Activated naive CD4-positive, alpha-beta T cell treated with anti-CD3 and anti-CD28 coated beads, Interleukin-2, amount 10 ng/mL, durations not matched to agents 7 days and 5 days (primary cell): Measurements from ENCODE around the gene C13orf46.

Experiments
- CTCF ChIA-PET: fragments of 350-600 bp; sonication (Branson Sonifier 250); formaldehyde crosslinking; loops from one replicate; lab custom pipeline; 2021; ENCODE audit warnings: antibody characterized with exemption; lab: Charles Lee
- DNase-seq: peaks from one replicate; pipeline ENCODE4 v3.0.0-alpha.2; 2020
- H3K27ac Mint-ChIP-seq: one replicate; pipeline ENCODE4 v1.8.0; 2021; ENCODE audit warnings: mild to moderate bottlenecking, moderate library complexity, mixed read lengths
- H3K27me3 Mint-ChIP-seq: one replicate; pipeline ENCODE4 v1.8.0; 2021; ENCODE audit warnings: mild to moderate bottlenecking, mixed read lengths
- H3K36me3 Mint-ChIP-seq: one replicate; pipeline ENCODE4 v1.8.0; 2021; ENCODE audit warnings: mixed read lengths
- H3K4me1 Mint-ChIP-seq: one replicate; pipeline ENCODE4 v1.8.0; 2021; ENCODE audit warnings: mixed read lengths
- H3K4me3 Mint-ChIP-seq: one replicate; pipeline ENCODE4 v1.8.0; 2021; ENCODE audit warnings: mild to moderate bottlenecking, moderate library complexity, mixed read lengths
- H3K9me3 Mint-ChIP-seq: one replicate; pipeline ENCODE4 v1.8.0; 2021; ENCODE audit warnings: mixed read lengths

C13orf46 gene

GRCh38 chr13:114002771-114003321, 29.0 kb upstream of the C13orf46 start:
- no peaks in the 10 kb centered on the region for H3K4me1 Mint-ChIP-seq
- H3K36me3 Mint-ChIP-seq: peaks cover 31% of the 10 kb centered on the region
- no peak for DNase-seq
- H3K4me3 Mint-ChIP-seq: no peak overlapping the region
- CTCF ChIA-PET: no interaction called here
- H3K9me3 Mint-ChIP-seq: no peaks in the 10 kb centered on the region
- no peaks in the 10 kb centered on the region for H3K27me3 Mint-ChIP-seq
- H3K27ac Mint-ChIP-seq: no peak overlapping the region

DNA sequence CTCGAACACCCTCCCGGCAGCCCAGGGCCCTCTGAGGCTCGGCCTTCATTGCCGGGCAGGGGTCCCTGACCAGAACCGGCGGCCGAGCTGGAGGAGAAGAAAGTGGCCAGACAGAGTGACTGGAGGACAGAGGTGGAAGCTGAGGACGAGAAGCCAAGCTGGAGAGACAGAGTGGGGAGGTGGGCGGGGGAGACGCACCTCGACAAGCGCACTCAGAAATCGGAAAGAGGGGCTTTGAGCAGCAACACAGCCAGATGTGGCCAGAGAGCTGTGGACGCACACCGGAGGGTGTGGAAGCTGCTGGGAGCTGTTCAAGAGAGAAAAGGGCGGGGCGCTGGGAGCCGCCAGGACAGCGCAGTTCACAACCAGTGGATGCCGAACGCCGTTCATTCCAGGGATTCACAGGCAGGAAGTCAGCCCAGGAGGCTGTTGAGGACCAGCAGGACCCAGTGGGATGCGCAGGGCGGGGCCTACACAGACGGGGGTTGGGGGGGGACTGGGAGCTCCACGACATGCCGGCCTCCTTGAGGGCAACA, 28.2 kb upstream of the C13orf46 start:
- H3K36me3 Mint-ChIP-seq: peaks cover 35% of the 10 kb centered on the region
- CTCF ChIA-PET: no interaction called here
- no peak for DNase-seq
- no peaks in the 10 kb centered on the region for H3K9me3 Mint-ChIP-seq
- H3K27ac Mint-ChIP-seq: no peak overlapping the region
- no peak overlapping the region for H3K4me3 Mint-ChIP-seq
- no peaks in the 10 kb centered on the region for H3K27me3 Mint-ChIP-seq
- no peaks in the 10 kb centered on the region for H3K4me1 Mint-ChIP-seq

GRCh38 chr13:114001331-114002008, 27.6 kb upstream of the C13orf46 start:
- H3K36me3 Mint-ChIP-seq: peaks cover 36% of the 10 kb centered on the region
- CTCF ChIA-PET: no interaction called here
- no peaks in the 10 kb centered on the region for H3K4me1 Mint-ChIP-seq
- no peak overlapping the region for H3K4me3 Mint-ChIP-seq
- no peak for DNase-seq
- no peaks in the 10 kb centered on the region for H3K27me3 Mint-ChIP-seq
- H3K9me3 Mint-ChIP-seq: no peaks in the 10 kb centered on the region
- H3K27ac Mint-ChIP-seq: no peak overlapping the region

- Mint-ChIP-seq H3K27ac (no peak overlapping the region), H3K4me3 (no peak overlapping the region), H3K4me1 (no peaks in the 10 kb centered on the region), H3K27me3 (no peaks in the 10 kb centered on the region), H3K36me3 (peaks cover 36% of the 10 kb centered on the region), H3K9me3 (no peaks in the 10 kb centered on the region)
- CTCF ChIA-PET: no interaction called here
- no peak for DNase-seq
Observed at GRCh38 chr13:114000151-114001040, 26.5 kb upstream of the C13orf46 start.

DNA sequence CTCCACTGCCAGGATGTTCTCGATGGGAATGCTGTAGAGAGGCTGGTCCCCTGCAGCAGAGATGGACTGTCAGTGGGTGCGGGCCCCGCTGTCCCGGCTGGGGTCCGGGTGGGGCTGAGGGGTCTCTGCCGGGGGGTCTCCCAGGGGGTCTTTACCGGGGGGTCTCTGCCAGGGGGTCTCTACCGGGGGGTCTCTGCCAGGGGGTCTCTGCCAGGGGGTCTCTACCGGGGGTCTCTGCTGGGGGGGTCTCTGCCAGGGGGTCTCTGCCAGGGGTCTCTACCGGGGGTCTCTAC, 25.7 kb upstream of the C13orf46 start:
- no peak overlapping the region for H3K4me3 Mint-ChIP-seq
- H3K36me3 Mint-ChIP-seq: peaks cover 38% of the 10 kb centered on the region

DNA sequence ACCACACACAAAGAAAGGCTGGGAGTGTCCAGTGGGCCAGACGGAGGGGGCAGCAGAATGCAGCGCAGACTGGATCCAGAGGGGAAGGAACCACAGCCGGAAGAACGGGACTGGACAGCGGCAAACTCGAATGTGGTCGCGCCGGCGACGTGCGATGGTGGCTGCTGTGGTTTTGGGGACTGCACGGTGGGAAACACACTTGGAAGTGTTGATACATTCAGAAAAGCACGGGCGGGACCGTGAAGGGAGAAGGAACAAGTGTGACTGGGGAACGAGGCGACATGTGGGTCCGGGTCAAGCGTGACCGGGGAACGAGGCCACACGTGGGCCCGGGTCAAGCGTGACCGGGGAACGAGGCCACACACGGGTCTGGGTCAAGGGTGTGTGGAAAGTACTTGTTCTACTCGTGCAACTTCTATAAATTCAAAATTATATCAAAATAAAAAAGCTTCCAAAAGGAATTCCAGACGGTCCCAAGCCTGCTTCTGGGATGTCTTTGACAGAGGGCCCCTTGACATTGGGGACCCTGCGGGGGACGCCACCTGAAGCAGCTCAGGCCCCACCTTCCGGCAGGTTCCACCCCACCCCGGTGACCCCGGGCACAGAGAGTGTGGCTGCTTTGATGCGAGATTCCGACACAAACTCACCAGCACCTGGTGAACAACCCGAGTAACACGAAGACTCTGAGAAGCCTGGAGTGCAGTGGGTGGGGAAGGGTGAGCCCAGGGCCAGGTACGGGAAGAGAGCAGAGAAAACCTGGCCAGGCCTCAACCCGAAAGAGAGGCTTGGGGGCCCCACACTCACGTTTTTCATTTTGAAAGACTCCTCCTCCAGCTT, 25.1 kb upstream of the C13orf46 start:
- CTCF ChIA-PET: no interaction called here
- Mint-ChIP-seq H3K27ac (peak overlapping the region; percentile 72), H3K4me3 (no peak overlapping the region), H3K36me3 (peaks cover 42% of the 10 kb centered on the region), H3K9me3 (no peaks in the 10 kb centered on the region), H3K27me3 (no peaks in the 10 kb centered on the region), H3K4me1 (no peaks in the 10 kb centered on the region)
- DNase-seq: no peak

More for the DNA sequence above, 25.7 kb upstream of the C13orf46 start:
- no peak overlapping the region for H3K27ac Mint-ChIP-seq
- no peaks in the 10 kb centered on the region for H3K9me3 Mint-ChIP-seq
- no peaks in the 10 kb centered on the region for H3K4me1 Mint-ChIP-seq
- DNase-seq: no peak
- CTCF ChIA-PET: no interaction called here
- no peaks in the 10 kb centered on the region for H3K27me3 Mint-ChIP-seq

- peak overlapping the region; percentile 72 for H3K27ac Mint-ChIP-seq
- peaks cover 44% of the 10 kb centered on the region for H3K36me3 Mint-ChIP-seq
- H3K4me1 Mint-ChIP-seq: no peaks in the 10 kb centered on the region
- DNase-seq: no peak
- H3K9me3 Mint-ChIP-seq: no peaks in the 10 kb centered on the region
- H3K27me3 Mint-ChIP-seq: no peaks in the 10 kb centered on the region
- CTCF ChIA-PET: no interaction called here
- no peak overlapping the region for H3K4me3 Mint-ChIP-seq
Observed at GRCh38 chr13:113997845-113998751, 24.2 kb upstream of the C13orf46 start.

- Mint-ChIP-seq H3K4me1 (no peaks in the 10 kb centered on the region), H3K4me3 (no peak overlapping the region), H3K9me3 (no peaks in the 10 kb centered on the region), H3K27ac (no peak overlapping the region), H3K36me3 (peaks cover 54% of the 10 kb centered on the region), H3K27me3 (no peaks in the 10 kb centered on the region)
- no peak for DNase-seq
- CTCF ChIA-PET: no interaction called here
Observed at GRCh38 chr13:113996912-113997745, 23.3 kb upstream of the C13orf46 start.

- H3K36me3 Mint-ChIP-seq: peaks cover 58% of the 10 kb centered on the region
- no peak overlapping the region for H3K27ac Mint-ChIP-seq
- H3K4me3 Mint-ChIP-seq: no peak overlapping the region
- no peak for DNase-seq
- H3K9me3 Mint-ChIP-seq: peaks cover 3% of the 10 kb centered on the region
- CTCF ChIA-PET: no interaction called here
- H3K27me3 Mint-ChIP-seq: no peaks in the 10 kb centered on the region
- peaks cover 3% of the 10 kb centered on the region for H3K4me1 Mint-ChIP-seq
Observed at GRCh38 chr13:113996081-113996911, 22.4 kb upstream of the C13orf46 start.

- H3K4me1 Mint-ChIP-seq: peaks cover 3% of the 10 kb centered on the region
- peaks cover 3% of the 10 kb centered on the region for H3K9me3 Mint-ChIP-seq
- H3K4me3 Mint-ChIP-seq: no peak overlapping the region
- no peaks in the 10 kb centered on the region for H3K27me3 Mint-ChIP-seq
- H3K36me3 Mint-ChIP-seq: peaks cover 62% of the 10 kb centered on the region
- H3K27ac Mint-ChIP-seq: no peak overlapping the region
- no peak for DNase-seq
- CTCF ChIA-PET: no interaction called here
Observed at GRCh38 chr13:113995051-113995601, 21.2 kb upstream of the C13orf46 start.

GRCh38 chr13:113992276-113993005, 18.6 kb upstream of the C13orf46 start:
- no peak overlapping the region for H3K27ac Mint-ChIP-seq
- peaks cover 62% of the 10 kb centered on the region for H3K36me3 Mint-ChIP-seq

More at GRCh38 chr13:113992276-113993005, 18.6 kb upstream of the C13orf46 start:
- CTCF ChIA-PET: no interaction called here
- DNase-seq: no peak
- H3K4me3 Mint-ChIP-seq: no peak overlapping the region
- peaks cover 4% of the 10 kb centered on the region for H3K27me3 Mint-ChIP-seq
- peaks cover 3% of the 10 kb centered on the region for H3K4me1 Mint-ChIP-seq
- peaks cover 6% of the 10 kb centered on the region for H3K9me3 Mint-ChIP-seq
